Hematopoietic multipotent progenitor cell treated with erythropoietin and hydrocortisone succinate and interleukin-3 and kit ligand, for 15 days (in vitro differentiated cells): ENCODE results near the gene SYT5.

Experiments used
- DNase-seq: peaks from one replicate; pipeline ENCODE4 v3.0.0-alpha.2; 2015; ENCODE audit warnings: low spot score

SYT5 gene

DNA sequence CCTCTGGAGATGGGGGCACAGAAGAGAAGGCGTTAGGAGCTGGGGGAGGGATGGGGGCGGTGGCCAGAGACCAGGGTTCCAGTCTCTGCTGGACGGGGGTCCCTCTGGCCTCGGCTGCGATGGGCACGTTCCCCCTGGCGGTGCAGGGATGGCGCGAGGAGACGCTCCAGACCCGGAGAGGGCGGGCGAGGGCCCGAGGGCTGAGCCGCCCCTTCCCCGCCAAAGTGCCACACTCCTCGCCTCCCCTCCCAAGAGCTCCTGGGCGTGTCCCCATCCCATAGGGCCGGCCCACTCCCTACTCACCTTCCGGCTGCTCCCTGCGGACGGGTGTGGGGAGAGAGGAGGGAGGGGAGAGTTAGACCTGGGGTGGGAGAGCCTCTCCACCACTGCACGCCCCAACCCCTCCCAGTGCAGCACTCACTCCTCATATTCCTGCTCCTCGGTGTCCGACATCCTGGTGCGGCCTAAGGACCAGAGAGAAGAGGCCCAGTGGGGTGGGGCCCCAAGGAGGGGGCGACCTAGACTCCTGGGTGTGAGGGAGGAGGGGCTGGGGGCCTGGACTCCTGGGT is 33.3 kb downstream of the SYT5 start:
- no peak for DNase-seq

DNA sequence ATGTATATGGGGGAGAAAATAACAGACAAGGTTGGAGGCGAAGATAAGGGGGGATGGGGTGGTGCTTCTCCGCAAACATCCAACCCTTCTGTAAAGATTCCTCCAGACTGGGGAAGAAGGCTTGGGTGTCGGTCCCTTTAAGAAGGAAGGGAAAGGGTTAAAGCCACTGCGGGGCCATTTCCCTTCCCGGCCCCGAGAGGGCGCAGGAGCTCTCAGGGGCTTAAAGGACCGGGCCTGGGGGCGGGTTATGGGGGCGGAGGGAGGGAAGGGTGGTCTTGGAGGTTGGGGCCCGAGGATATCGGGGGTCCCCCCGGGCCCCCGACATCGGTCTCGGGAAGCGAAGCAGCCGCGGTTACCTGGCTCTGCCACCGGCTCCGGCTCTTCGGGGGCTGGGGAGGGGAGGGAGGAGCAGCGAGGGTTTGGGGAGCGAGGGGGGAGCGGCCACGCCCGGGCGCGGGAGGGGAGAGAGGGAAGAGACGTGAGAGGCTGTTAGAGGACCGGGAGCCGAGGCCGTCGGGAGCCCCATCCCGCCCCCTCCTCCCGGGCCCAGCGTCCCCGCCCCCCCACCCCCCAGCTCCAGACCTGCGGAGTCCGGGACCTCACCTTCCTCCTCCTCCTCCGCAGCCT is 33.9 kb downstream of the SYT5 start:
- peak; percentile 45 for DNase-seq

DNA sequence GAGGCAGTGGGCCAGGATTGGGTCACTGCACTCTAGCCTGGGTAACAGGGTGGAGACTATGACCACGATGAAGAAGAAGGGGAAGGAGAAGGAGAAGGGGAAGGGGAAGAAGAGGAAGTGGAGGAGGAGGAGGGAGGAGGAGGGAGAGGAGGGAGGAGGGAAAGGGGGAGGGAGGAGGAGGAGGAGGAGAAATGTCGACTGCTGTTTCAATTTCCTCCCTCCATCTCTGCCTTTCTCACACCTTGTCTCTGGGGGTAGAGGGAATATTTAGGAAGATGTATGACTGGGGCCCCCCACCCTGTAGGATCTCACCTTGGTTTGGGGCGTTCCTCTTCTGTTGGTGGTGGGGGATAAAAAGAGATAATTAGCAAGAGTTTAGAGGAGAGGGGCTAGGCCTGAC is 34.9 kb downstream of the SYT5 start:
- DNase-seq: no peak

DNA sequence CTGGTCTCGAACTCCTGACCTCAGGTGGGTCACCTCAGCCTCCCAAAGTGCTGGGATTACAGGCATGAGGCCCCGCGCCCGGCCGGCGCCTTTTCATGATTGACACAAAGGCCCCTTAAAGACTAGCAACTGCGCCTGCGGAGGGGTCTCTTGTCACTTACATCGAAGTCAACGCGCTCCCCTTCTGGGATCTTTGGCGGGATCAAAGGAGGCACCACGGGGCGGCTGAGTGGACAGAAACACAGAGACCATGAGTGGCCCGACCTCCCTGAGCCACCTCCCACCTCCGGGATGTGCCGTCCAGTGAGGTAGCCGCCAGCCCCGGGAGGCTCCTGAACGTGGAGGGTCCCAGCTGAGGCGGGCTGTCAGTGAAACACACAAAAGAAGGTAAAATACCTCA is 38.4 kb downstream of the SYT5 start:
- DNase-seq: no peak

DNA sequence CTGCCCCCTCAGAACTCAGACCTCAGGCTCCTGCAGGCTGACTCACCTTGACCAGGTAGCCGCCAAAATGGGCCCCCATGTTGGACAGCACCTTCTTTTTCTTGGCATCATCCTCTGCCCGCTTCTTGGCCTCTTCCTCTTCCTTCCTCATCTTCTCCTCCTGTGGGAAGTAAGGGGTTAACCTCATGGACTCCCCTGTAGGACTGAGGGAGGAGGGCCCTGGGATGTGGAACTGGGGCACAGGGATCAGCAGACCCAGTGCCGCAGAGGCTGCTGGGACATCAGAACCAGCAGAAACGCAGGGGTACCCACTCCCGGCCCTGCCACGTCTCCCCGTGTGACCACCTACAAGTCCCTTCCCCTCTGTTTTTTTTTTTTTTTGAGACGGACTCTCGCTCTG is 42.2 kb downstream of the SYT5 start:
- no peak for DNase-seq

DNA sequence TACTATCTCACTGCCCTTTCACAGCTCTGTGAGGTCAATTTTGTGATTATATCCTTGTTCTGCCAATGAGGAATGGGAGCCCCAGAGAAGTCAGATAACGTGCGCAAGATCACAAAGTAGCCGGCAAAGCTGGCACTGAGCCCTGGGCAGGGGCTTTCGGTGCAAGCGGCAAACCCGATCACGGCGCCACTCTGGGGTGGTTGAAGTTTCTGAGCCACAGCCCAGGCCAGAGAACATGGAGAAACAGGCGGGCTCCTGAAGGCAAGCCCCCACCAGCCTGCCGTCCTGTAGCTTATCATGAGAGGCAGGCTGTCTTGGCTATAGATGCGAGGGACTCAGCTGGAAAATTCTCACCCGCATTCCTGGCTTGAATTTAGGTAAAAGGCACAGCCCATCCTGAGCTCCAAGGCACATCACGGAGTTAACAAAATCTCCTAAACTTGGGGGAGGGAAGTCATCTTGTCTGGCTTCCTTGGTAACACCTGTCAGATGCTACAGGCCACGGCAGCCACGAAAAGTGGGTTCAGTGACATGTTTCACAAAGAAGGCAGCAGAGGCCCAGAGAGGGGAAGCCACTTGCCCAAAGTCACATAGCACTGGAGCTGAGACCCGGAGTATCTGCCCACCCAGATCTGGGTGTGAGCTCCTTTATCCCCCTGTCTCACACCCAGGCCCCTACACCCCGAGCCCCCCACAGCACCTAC is 43.5 kb downstream of the SYT5 start:
- no peak for DNase-seq

DNA sequence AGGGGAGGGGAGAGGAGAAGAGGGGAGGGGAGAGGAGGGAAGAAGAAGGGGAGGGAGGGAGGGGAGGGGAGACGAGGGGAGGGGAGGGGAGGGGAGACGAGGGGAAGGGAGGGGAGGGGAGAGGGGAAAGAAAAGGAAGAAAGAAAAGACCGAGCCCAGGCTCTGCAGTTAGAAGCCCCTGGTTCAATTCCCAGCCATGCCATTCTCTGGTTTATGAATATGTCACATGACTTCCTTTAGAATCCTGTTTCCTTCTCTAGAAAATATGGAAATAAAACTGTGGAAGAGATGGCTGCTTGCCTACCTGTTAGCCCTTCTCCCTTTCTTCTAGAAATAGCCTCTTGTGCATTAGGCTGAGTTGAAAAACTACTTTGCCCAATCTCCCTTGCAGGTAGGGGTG is 45.4 kb downstream of the SYT5 start:
- DNase-seq: no peak

DNA sequence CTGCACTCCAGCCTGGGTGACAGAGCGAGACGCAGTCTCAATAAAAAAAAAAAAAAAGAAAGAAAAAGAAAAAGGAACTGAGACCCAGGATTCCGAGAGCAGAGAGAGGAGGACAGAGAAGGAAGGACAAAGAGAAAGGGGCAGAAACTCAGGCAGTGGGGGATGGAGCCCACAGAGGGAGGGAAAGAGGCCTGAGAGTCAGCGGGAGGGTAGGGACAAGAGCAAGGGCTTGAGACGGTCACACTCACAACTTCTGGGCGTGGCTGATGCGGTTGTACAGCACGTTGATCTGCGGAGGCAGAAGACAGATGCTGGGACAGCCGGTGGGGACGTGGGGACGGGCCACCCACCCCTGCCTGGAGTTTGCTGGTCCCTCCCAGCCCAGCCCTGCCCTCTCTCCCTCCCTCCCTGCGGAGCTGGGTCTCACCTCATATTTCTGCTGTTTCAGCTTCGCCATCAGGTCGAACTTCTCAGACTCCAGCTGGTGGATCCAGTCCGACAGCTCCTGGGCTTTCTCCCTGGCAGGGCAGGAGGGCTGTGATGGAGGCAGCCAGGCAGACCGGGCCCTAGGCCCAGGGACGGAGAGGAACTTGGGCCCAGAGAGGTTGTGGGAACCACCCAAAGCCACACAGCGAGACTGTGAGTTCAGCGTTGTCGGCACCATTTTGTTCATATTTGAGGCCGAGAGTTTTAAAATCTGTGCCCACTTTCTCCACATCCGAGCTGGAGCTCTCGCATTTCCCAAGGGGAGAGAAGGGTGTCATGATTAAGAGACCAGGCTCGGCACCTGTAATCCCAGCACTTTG is 46.2 kb downstream of the SYT5 start:
- no peak for DNase-seq

DNA sequence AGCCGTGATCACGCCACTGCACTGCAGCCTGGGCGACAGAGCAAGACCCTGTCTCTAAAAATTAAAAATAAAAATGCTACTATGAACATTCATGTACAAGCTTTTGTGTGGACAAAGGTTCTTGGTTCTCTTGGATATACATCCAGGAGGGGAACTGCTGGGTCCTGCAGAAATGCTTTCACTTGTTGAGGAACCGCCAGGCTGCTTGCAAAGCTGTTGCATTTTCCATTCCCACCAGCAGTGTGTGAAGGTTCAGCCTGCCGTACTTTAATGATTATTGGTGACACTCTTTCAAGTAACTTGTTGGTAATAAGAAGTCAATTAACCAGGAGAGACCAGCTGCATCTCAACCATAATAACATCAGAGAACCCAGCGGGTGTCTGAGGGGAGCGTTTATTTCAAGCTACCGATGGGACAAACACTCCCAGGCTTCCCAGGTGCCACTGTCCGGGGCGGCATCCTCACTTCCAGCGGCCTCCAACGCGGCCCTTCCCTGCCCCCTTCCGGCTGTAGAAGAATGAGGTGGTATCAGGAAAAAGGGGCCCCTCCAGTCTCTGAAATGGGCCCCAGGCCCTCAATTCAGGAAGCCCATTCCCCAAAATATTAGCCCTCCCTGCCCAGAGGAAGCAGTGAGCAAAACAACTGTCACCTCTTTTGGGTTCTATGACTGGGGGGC is 47.5 kb downstream of the SYT5 start:
- no peak for DNase-seq

DNA sequence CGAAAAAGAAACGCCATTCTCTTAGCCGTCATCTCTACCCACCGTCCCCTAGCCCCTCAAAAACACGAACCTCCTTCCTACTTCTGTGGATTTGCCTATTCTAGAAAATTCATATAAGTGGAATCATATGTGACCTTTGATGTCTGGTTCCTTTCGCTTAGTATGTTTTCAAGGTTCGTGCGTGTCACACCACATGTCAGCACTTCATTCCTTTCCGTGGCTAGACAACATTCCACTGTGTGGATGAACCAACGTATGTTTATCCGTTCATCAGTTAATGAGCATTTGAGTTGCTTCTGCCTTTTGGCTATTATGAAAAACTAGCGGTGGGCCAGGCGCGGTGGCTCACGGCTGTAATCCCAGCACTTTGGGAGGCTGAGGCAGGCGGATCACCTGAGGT is 48.7 kb downstream of the SYT5 start:
- DNase-seq: no peak
